Dermis blood vessel endothelial cell (primary cell): Measurements from ENCODE around the gene UQCR11. TPM values are rescaled to one million over a fixed set of nuclear protein-coding genes. Genes with fewer than 3 reads are reported as not detected.

Experiments
- DNase-seq: peaks from one replicate; pipeline ENCODE4 v3.0.0; 2010
- total RNA-seq: library from RNA; depleted of rRNA; stranded (reverse); fragments of >200 nt; gene quantifications from 2 replicates; pipeline ENCODE4 v1.2.3, GENCODE V29; 2014

The UQCR11 gene
- total RNA-seq, 1 donor from 2014 or later: 62.1 TPM

- DNase-seq: no peak
These were observed 29.6 kb upstream of the UQCR11 start for GRCh38 chr19:1634938-1635243.

- no peak for DNase-seq
These were observed 29.1 kb upstream of the UQCR11 start for GRCh38 chr19:1634242-1634937.

GRCh38 chr19:1633269-1633826 lies 28.1 kb upstream of the UQCR11 start:
- no peak for DNase-seq

- DNase-seq: no peak
These were observed 27.4 kb upstream of the UQCR11 start for GRCh38 chr19:1632462-1633268.

GRCh38 chr19:1631557-1632100 lies 26.4 kb upstream of the UQCR11 start:
- no peak for DNase-seq

GRCh38 chr19:1630811-1631210 lies 25.5 kb upstream of the UQCR11 start:
- DNase-seq: no peak

GRCh38 chr19:1630012-1630411 lies 24.8 kb upstream of the UQCR11 start:
- DNase-seq: no peak

GRCh38 chr19:1629256-1629808 lies 24.1 kb upstream of the UQCR11 start:
- no peak for DNase-seq

- DNase-seq: no peak
These were observed 21.9 kb upstream of the UQCR11 start for GRCh38 chr19:1627194-1627593.

GRCh38 chr19:1626417-1627010 lies 21.3 kb upstream of the UQCR11 start:
- DNase-seq: no peak

- DNase-seq: peak; percentile 89
These were observed 19.2 kb upstream of the UQCR11 start for GRCh38 chr19:1624458-1624857.

- DNase-seq: no peak
These were observed 17.3 kb upstream of the UQCR11 start for GRCh38 chr19:1622541-1622940.

- DNase-seq: no peak
These were observed 16.7 kb upstream of the UQCR11 start for GRCh38 chr19:1622007-1622406.

GRCh38 chr19:1621574-1621973 lies 16.3 kb upstream of the UQCR11 start:
- DNase-seq: no peak

- no peak for DNase-seq
These were observed 15.8 kb upstream of the UQCR11 start for GRCh38 chr19:1621021-1621420.

GRCh38 chr19:1620502-1620901 lies 15.2 kb upstream of the UQCR11 start:
- DNase-seq: no peak

GRCh38 chr19:1619703-1620102 lies 14.4 kb upstream of the UQCR11 start:
- no peak for DNase-seq

- DNase-seq: no peak
These were observed 13.8 kb upstream of the UQCR11 start for GRCh38 chr19:1619094-1619439.

GRCh38 chr19:1618157-1619093 lies 13.2 kb upstream of the UQCR11 start:
- peak; percentile 43 for DNase-seq

GRCh38 chr19:1616875-1617274 lies 11.6 kb upstream of the UQCR11 start:
- no peak for DNase-seq

GRCh38 chr19:1616396-1616795 lies 11.1 kb upstream of the UQCR11 start:
- DNase-seq: no peak

- DNase-seq: no peak
These were observed 10.0 kb upstream of the UQCR11 start for GRCh38 chr19:1615156-1615765.
